GM10266 (cell line): ENCODE measurements around the gene PACSIN2.

ENCODE experiments used
- DNase-seq: peaks from one replicate; pipeline ENCODE4 v3.0.0; 2012; ENCODE audit errors: extremely low spot score
- CTCF ChIP-seq: IDR thresholded peaks from 2 replicates; pipeline ENCODE4 v1.5.1; 2012; ENCODE audit warnings: mild to moderate bottlenecking, low read depth; ENCODE audit not compliant: control insufficient read depth, insufficient read depth; ENCODE audit errors: missing control alignments

PACSIN2 gene

GRCh38 chr22:42848941-42849550 is 165.9 kb downstream of the PACSIN2 start:
- no peak for DNase-seq
- no peak for TF ChIP-seq CTCF

GRCh38 chr22:42847110-42847509 is 167.8 kb downstream of the PACSIN2 start:
- no peak for TF ChIP-seq CTCF

GRCh38 chr22:42844756-42845155 is 170.2 kb downstream of the PACSIN2 start:
- TF ChIP-seq CTCF, result no peak
- no peak for DNase-seq

More at GRCh38 chr22:42847110-42847509, 167.8 kb downstream of the PACSIN2 start:
- DNase-seq, result no peak

GRCh38 chr22:42842658-42843370 is 172.1 kb downstream of the PACSIN2 start:
- no peak for DNase-seq
- TF ChIP-seq CTCF, result no peak

- no peak for DNase-seq
- no peak for TF ChIP-seq CTCF
Observed at GRCh38 chr22:42841444-42841843, 173.5 kb downstream of the PACSIN2 start.

- no peak for TF ChIP-seq CTCF
- DNase-seq, result no peak
Observed at GRCh38 chr22:42837556-42837955, 177.4 kb downstream of the PACSIN2 start.

GRCh38 chr22:42836026-42836425 is 178.9 kb downstream of the PACSIN2 start:
- no peak for TF ChIP-seq CTCF
- DNase-seq, result no peak
